Thyroid gland (tissue), 4 donors: ENCODE results near the gene BPIFB4. TPM values are rescaled to one million over a fixed set of nuclear protein-coding genes. Genes with fewer than 3 reads are reported as not detected.

Experiments used
- DNase-seq, 2 donors: peaks; one replicate each; pipeline ENCODE4 v3.0.0-alpha.2; 2019
- H3K27ac ChIP-seq, 3 donors: fragments of 200-600 bp; sonication (generic); 1 replicate in 2 of 3; 2 replicates in 1 of 3; pipeline ENCODE4 v1.5.1; 2016 to 2019; ENCODE audit warnings: mild to moderate bottlenecking in 1 of 3, moderate library complexity in 1 of 3
- H3K27me3 ChIP-seq: fragments of 200-600 bp; sonication (generic); one replicate; pipeline ENCODE4 v1.5.1; 2019
- H3K36me3 ChIP-seq, 2 donors: fragments of 200-600 bp; sonication (generic); one replicate each; pipeline ENCODE4 v1.5.1; 2016 to 2019
- H3K4me1 ChIP-seq, 2 donors: fragments of 200-600 bp; sonication (generic); one replicate each; pipeline ENCODE4 v1.5.1; 2017 to 2019
- H3K4me3 ChIP-seq, 3 donors: fragments of 200-600 bp; sonication (generic); replicated peaks in 1 of 3; 1 replicate in 2 of 3; 2 replicates in 1 of 3; pipeline ENCODE4 v1.5.1; 2016; ENCODE audit warnings: mild to moderate bottlenecking in 1 of 3
- H3K9me3 ChIP-seq: fragments of 200-600 bp; sonication (generic); one replicate; pipeline ENCODE4 v1.5.1; 2017
- POLR2A ChIP-seq, 2 donors: fragments of 450-650 bp; IDR thresholded peaks; one replicate each; pipeline ENCODE4 v1.6.1; 2017; ENCODE audit warnings: antibody characterized with exemption in 2 of 2, mild to moderate bottlenecking in 2 of 2, moderate library complexity in 1 of 2
- WGBS, 2 donors: methylation state at CpG; one replicate each; pipeline ENCODE4 v1.1.5; 2017; 5-methylcytosine and 5-hydroxymethylcytosine counted together
- intact Hi-C: fragments of 100-400 bp; cut with DNase I; formaldehyde crosslinking; loops from one replicate; pipeline ENCODE4 v1.15.1; 2023
- total RNA-seq, 4 donors: library from RNA; depleted of rRNA; stranded (reverse); fragments of >200 nt; gene quantifications; one replicate each; pipeline ENCODE4 v1.2.3, GENCODE V29; 2016
- TF ChIP-seq, protein P1 (sequence below), 6 experiments: fragments of 200-600 bp in 3 of 6; fragments of 450-650 bp in 3 of 6; sonication (generic) in 3 of 6; IDR thresholded peaks; one replicate each; pipeline ENCODE4 v1.5.1; 2016 to 2019; ENCODE audit warnings: antibody characterized with exemption in 6 of 6, mild to moderate bottlenecking in 2 of 6, inconsistent platforms in 1 of 6, moderate library complexity in 1 of 6

Gene BPIFB4
- total RNA-seq, 4 donors from 2014 or later, result not detected

DNA sequence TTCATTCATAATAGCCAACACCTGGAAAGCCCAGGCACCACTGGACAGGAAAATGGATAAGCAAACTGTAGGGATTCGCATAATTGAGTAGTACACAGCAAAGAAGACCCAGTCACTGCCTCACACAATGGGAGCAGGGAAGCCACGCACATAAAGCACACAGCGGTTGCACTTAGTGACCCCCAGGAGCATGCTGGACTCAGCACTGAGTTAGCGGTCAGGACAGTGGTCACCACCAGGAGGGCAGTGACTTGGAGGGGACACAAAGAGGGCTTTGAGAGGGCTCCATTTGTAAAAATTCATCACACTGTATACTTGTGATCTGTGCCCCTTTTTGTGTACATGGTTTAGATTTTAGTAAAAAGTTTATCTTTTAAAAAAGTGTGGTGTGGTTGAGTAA is 28.1 kb upstream of the BPIFB4 start:
- H3K27ac ChIP-seq, result no peak overlapping the region
- no peaks in the 10 kb centered on the region for H3K4me1 ChIP-seq
- TF ChIP-seq, protein P1, sequence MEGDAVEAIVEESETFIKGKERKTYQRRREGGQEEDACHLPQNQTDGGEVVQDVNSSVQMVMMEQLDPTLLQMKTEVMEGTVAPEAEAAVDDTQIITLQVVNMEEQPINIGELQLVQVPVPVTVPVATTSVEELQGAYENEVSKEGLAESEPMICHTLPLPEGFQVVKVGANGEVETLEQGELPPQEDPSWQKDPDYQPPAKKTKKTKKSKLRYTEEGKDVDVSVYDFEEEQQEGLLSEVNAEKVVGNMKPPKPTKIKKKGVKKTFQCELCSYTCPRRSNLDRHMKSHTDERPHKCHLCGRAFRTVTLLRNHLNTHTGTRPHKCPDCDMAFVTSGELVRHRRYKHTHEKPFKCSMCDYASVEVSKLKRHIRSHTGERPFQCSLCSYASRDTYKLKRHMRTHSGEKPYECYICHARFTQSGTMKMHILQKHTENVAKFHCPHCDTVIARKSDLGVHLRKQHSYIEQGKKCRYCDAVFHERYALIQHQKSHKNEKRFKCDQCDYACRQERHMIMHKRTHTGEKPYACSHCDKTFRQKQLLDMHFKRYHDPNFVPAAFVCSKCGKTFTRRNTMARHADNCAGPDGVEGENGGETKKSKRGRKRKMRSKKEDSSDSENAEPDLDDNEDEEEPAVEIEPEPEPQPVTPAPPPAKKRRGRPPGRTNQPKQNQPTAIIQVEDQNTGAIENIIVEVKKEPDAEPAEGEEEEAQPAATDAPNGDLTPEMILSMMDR (IDR thresholded peaks at IDR 0.05), result no peak
- no peak for TF ChIP-seq POLR2A (IDR thresholded peaks at IDR 0.05)
- no peaks in the 10 kb centered on the region for H3K36me3 ChIP-seq
- intact Hi-C loops, result no loop called here
- no peak overlapping the region for H3K4me3 ChIP-seq
- H3K9me3 ChIP-seq, result no peaks in the 10 kb centered on the region
- H3K27me3 ChIP-seq, result no peaks in the 10 kb centered on the region
- DNase-seq, result no peak
- 68 to 69% methylated on average over 4 of the region's 4 CpGs for WGBS, 2 donors

DNA sequence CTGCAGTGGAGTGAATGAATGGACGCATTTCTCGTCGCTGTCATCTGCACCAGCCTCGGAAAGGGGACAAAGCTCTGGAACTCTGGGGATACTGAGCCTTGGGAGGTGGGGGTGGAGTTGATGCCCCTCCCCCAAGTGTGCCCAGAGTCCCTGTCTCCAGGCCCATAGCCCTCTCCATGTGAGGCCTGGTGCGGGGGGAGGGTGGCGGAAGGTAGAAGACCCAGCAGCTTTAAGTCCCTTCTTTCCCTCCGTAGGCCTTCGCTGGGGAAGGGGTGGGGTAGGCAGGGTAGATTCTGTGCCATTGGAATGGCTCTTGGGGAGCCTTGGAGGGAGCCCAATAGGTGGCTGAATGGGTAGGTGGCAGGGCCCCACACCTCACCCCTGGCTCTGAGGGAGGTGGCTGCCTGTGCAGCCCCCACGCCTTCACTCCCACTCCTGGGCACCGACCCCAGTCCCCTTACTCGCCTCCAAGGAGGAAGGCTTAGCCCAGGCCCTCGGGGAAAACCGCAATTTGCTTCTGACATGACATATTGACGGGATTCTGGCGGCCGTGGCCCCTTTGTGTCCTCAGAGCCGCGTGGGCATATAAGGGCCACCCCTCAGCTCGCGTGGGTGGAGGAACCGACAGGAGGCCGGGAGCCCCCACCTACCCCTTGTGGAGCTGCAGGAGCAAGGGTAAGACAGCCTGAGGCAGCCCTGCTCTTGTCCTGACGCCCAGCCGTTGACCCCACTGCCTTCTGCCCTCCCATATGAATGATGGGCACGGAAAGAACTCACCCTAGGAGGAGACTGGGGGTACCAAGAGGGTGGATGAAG is 25.9 kb upstream of the BPIFB4 start, which contains the start of gene BPIFB3:
BPIFB3 (plus strand) TSS at position 613 of the 816 bp plus-strand sequence. CDS start 1,533 bp downstream, outside the sequence.
- Histone ChIP-seq H3K4me1 (no peaks in the 10 kb centered on the region), H3K27ac (no peak within 1 kb of the TSS), H3K9me3 (no peaks in the 10 kb centered on the region), H3K36me3 (no peaks in the 10 kb centered on the region), H3K27me3 (no peaks in the 10 kb centered on the region), H3K4me3 (no peak within 1 kb of the TSS)
- intact Hi-C loops, result no loop called here
- TF ChIP-seq, protein P1 (IDR thresholded peaks at IDR 0.05), result no peak
- no peak for TF ChIP-seq POLR2A (IDR thresholded peaks at IDR 0.05)
- WGBS, 2 donors, result 78 to 93% methylated on average over 11 to 23 of the region's 25 CpGs
- DNase-seq, result no peak

DNA sequence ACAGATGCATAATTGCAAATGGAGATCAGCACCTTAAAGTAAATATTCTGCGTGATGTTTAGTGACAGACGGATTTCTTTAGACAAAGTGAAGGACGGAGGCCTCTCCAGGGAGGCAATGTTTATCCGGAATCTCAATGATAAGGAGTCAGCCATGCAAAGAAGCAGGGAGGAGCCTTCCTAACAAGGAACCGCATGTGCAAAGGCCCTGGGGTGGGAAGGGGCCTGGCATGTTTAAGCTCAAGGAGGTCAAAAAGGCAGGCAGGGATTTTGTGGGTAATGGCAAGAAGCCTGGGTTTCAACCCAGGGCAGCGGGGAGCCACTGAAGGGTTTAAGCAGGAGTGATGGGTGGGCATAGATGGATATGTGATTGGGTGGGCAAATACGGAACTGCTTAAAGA is 25.1 kb upstream of the BPIFB4 start:
- intact Hi-C loops, result no loop called here
- Histone ChIP-seq H3K27me3 (no peaks in the 10 kb centered on the region), H3K27ac (no peak overlapping the region), H3K9me3 (no peaks in the 10 kb centered on the region), H3K4me3 (no peak overlapping the region), H3K4me1 (no peaks in the 10 kb centered on the region), H3K36me3 (no peaks in the 10 kb centered on the region)
- DNase-seq, result no peak
- TF ChIP-seq, protein P1 (IDR thresholded peaks at IDR 0.05), result no peak
- no peak for TF ChIP-seq POLR2A (IDR thresholded peaks at IDR 0.05)
- WGBS, 2 donors, result 91 to 92% methylated on average over 7 of the region's 7 CpGs

DNA sequence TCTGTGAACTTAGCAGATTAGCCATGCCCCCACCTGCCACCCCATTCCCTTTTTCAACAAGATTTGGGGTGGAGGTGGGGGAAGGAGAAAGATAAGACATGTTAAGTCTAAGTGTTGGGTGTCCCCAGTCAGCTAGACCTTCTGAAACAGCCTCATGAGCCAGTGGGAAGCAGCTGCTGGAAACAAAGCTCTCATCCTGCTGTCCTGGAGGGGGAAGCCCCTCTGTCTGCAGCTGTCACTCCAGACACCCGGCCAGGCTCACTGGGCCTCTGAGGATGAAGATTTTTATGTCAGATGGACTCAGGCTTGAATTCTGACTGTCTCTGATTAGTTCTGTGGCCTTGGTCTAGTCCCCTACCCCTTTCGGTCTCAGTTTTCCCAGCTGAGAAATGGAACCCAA is 24.7 kb upstream of the BPIFB4 start:
- WGBS, 2 donors, result 76 to 88% methylated on average over 2 of the region's 2 CpGs
- TF ChIP-seq, protein P1 (IDR thresholded peaks at IDR 0.05), result no peak
- TF ChIP-seq POLR2A (IDR thresholded peaks at IDR 0.05), result no peak
- H3K4me1 ChIP-seq, result no peaks in the 10 kb centered on the region
- DNase-seq, result no peak
- no peaks in the 10 kb centered on the region for H3K9me3 ChIP-seq
- no peaks in the 10 kb centered on the region for H3K27me3 ChIP-seq
- no peaks in the 10 kb centered on the region for H3K36me3 ChIP-seq
- H3K4me3 ChIP-seq, result no peak overlapping the region
- intact Hi-C loops, result no loop called here
- no peak overlapping the region for H3K27ac ChIP-seq

DNA sequence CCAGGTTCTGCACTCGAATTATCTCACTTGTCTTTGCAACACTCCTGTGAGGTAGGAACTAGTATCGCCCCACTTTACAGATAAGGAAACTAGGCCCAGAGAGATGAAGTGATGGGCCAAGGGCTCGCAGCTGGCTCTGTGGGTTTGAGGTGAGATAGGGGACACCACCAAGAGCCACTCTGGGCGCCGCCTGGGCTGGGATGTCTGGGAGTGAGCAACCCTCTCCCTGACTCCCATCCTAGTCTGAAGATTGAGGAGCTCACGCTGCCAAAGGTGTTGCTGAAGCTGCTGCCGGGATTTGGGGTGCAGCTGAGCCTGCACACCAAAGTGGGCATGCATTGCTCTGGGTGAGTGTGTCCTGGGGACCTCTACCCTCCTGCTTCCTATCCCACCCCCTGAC is 20.3 kb upstream of the BPIFB4 start:
- no peak for DNase-seq
- H3K4me3 ChIP-seq, result no peak overlapping the region
- TF ChIP-seq, protein P1 (IDR thresholded peaks at IDR 0.05), result no peak
- no peak for TF ChIP-seq POLR2A (IDR thresholded peaks at IDR 0.05)
- intact Hi-C loops, result no loop called here
- H3K4me1 ChIP-seq, result peaks cover 12 to 19% of the 10 kb centered on the region in 2 donors
- H3K36me3 ChIP-seq, result no peaks in the 10 kb centered on the region
- WGBS, 2 donors, result 69 to 84% methylated on average over 6 to 7 of the region's 7 CpGs
- H3K27ac ChIP-seq, result no peak overlapping the region
- H3K27me3 ChIP-seq, result no peaks in the 10 kb centered on the region
- no peaks in the 10 kb centered on the region for H3K9me3 ChIP-seq
